Measurements from ENCODE around the gene ATXN1.
A peak's percentile ranks its signal among the peaks of the same experiment; 100 is the strongest.

The ATXN1 gene

GRCh38 chr6:16741112-16742016 is 19.9 kb downstream of the ATXN1 start:
- Histone ChIP-seq H2BK15ac (replicated peaks; ENCODE audit: low read depth) (no peak overlapping the region), H4K8ac (ENCODE audit: low read depth, low read length) (no peak overlapping the region), H3K4me3 (ENCODE audit: low read length) (no peak overlapping the region), H3K79me1 (ENCODE audit: low read length) (no peaks in the 10 kb centered on the region), H3K79me2 (ENCODE audit: control insufficient read depth, insufficient read depth, low read length) (no peaks in the 10 kb centered on the region), H3K23ac (ENCODE audit: low read length) (no peak overlapping the region), H3K27ac (ENCODE audit: low read depth, low read length) (no peak overlapping the region), H3K56ac (ENCODE audit: low read length) (no peak overlapping the region), H3K9ac (ENCODE audit: low read length) (no peak overlapping the region), H3K27me3 (ENCODE audit: insufficient read depth, low read length, poor library complexity) (no peaks in the 10 kb centered on the region), H3K4me2 (ENCODE audit: low read length) (no peak overlapping the region), H2AK5ac (ENCODE audit: low read length) (no peak overlapping the region), H3K36me3 (ENCODE audit: control insufficient read depth, insufficient read depth, low read length) (no peaks in the 10 kb centered on the region), H3K4ac (ENCODE audit: low read depth, low read length) (no peak overlapping the region), H2BK5ac (ENCODE audit: low read length) (no peak overlapping the region), H2BK120ac (ENCODE audit: low read depth, low read length) (no peak overlapping the region), H3K4me1 (ENCODE audit: control insufficient read depth, low read depth, low read length) (no peaks in the 10 kb centered on the region), H3K18ac (ENCODE audit: low read length) (no peak overlapping the region), H4K5ac (ENCODE audit: low read length) (no peak overlapping the region)
- no peak for DNase-seq
- WGBS (ENCODE audit: extremely low coverage, insufficient coverage, low lambda C conversion rate) = no CpG with 5 or more reads among the region's 8 CpGs

- no peak overlapping the region for H3K23ac ChIP-seq (ENCODE audit: low read length)
- H4K5ac ChIP-seq (ENCODE audit: low read length) = no peak overlapping the region
- H2BK15ac ChIP-seq (replicated peaks; ENCODE audit: low read depth) = no peak overlapping the region
- no peak overlapping the region for H4K8ac ChIP-seq (ENCODE audit: low read depth, low read length)
- no peak overlapping the region for H3K56ac ChIP-seq (ENCODE audit: low read length)
- H3K79me2 ChIP-seq (ENCODE audit: control insufficient read depth, insufficient read depth, low read length) = no peaks in the 10 kb centered on the region
- no peak overlapping the region for H3K27ac ChIP-seq (ENCODE audit: low read depth, low read length)
- H3K36me3 ChIP-seq (ENCODE audit: control insufficient read depth, insufficient read depth, low read length) = no peaks in the 10 kb centered on the region
- no peak overlapping the region for H3K4ac ChIP-seq (ENCODE audit: low read depth, low read length)
- no peak overlapping the region for H3K4me3 ChIP-seq (ENCODE audit: low read length)
- no peaks in the 10 kb centered on the region for H3K79me1 ChIP-seq (ENCODE audit: low read length)
- no peaks in the 10 kb centered on the region for H3K27me3 ChIP-seq (ENCODE audit: insufficient read depth, low read length, poor library complexity)
- no peak overlapping the region for H3K9ac ChIP-seq (ENCODE audit: low read length)
- H2BK120ac ChIP-seq (ENCODE audit: low read depth, low read length) = no peak overlapping the region
- no peak for DNase-seq
- H3K4me1 ChIP-seq (ENCODE audit: control insufficient read depth, low read depth, low read length) = no peaks in the 10 kb centered on the region
- H2AK5ac ChIP-seq (ENCODE audit: low read length) = no peak overlapping the region
- H2BK5ac ChIP-seq (ENCODE audit: low read length) = no peak overlapping the region
- H3K18ac ChIP-seq (ENCODE audit: low read length) = no peak overlapping the region
- H3K4me2 ChIP-seq (ENCODE audit: low read length) = no peak overlapping the region
Measured at GRCh38 chr6:16740097-16740496, 21.2 kb downstream of the ATXN1 start.

- H2BK15ac ChIP-seq (replicated peaks; ENCODE audit: low read depth) = no peak overlapping the region
Measured at GRCh38 chr6:16739329-16739801, 21.9 kb downstream of the ATXN1 start.

GRCh38 chr6:16737925-16738324 is 23.3 kb downstream of the ATXN1 start:
- Histone ChIP-seq H3K18ac (ENCODE audit: low read length) (no peak overlapping the region), H3K4me1 (ENCODE audit: control insufficient read depth, low read depth, low read length) (no peaks in the 10 kb centered on the region), H2BK5ac (ENCODE audit: low read length) (no peak overlapping the region), H3K36me3 (ENCODE audit: control insufficient read depth, insufficient read depth, low read length) (no peaks in the 10 kb centered on the region), H4K5ac (ENCODE audit: low read length) (no peak overlapping the region), H3K23ac (ENCODE audit: low read length) (no peak overlapping the region), H3K56ac (ENCODE audit: low read length) (no peak overlapping the region), H3K4me3 (ENCODE audit: low read length) (no peak overlapping the region), H3K79me1 (ENCODE audit: low read length) (no peaks in the 10 kb centered on the region), H3K9ac (ENCODE audit: low read length) (no peak overlapping the region), H2BK15ac (replicated peaks; ENCODE audit: low read depth) (no peak overlapping the region), H3K27ac (ENCODE audit: low read depth, low read length) (no peak overlapping the region), H3K4me2 (ENCODE audit: low read length) (no peak overlapping the region), H2BK120ac (ENCODE audit: low read depth, low read length) (no peak overlapping the region), H3K79me2 (ENCODE audit: control insufficient read depth, insufficient read depth, low read length) (no peaks in the 10 kb centered on the region), H2AK5ac (ENCODE audit: low read length) (no peak overlapping the region), H3K27me3 (ENCODE audit: insufficient read depth, low read length, poor library complexity) (no peaks in the 10 kb centered on the region), H4K8ac (ENCODE audit: low read depth, low read length) (no peak overlapping the region), H3K4ac (ENCODE audit: low read depth, low read length) (no peak overlapping the region)
- WGBS (ENCODE audit: extremely low coverage, insufficient coverage, low lambda C conversion rate) = no CpG with 5 or more reads among the region's 5 CpGs
- no peak for DNase-seq

More at GRCh38 chr6:16739329-16739801, 21.9 kb downstream of the ATXN1 start:
- Histone ChIP-seq H3K4ac (ENCODE audit: low read depth, low read length) (no peak overlapping the region), H3K4me2 (ENCODE audit: low read length) (no peak overlapping the region), H3K27me3 (ENCODE audit: insufficient read depth, low read length, poor library complexity) (no peaks in the 10 kb centered on the region), H3K4me3 (ENCODE audit: low read length) (no peak overlapping the region), H3K18ac (ENCODE audit: low read length) (no peak overlapping the region), H4K8ac (ENCODE audit: low read depth, low read length) (no peak overlapping the region), H3K4me1 (ENCODE audit: control insufficient read depth, low read depth, low read length) (no peaks in the 10 kb centered on the region), H3K23ac (ENCODE audit: low read length) (no peak overlapping the region), H3K27ac (ENCODE audit: low read depth, low read length) (no peak overlapping the region), H2BK5ac (ENCODE audit: low read length) (no peak overlapping the region), H2AK5ac (ENCODE audit: low read length) (no peak overlapping the region), H3K79me2 (ENCODE audit: control insufficient read depth, insufficient read depth, low read length) (no peaks in the 10 kb centered on the region), H2BK120ac (ENCODE audit: low read depth, low read length) (no peak overlapping the region), H4K5ac (ENCODE audit: low read length) (no peak overlapping the region), H3K9ac (ENCODE audit: low read length) (no peak overlapping the region), H3K79me1 (ENCODE audit: low read length) (no peaks in the 10 kb centered on the region), H3K56ac (ENCODE audit: low read length) (no peak overlapping the region), H3K36me3 (ENCODE audit: control insufficient read depth, insufficient read depth, low read length) (no peaks in the 10 kb centered on the region)
- no CpG with 5 or more reads among the region's 7 CpGs for WGBS (ENCODE audit: extremely low coverage, insufficient coverage, low lambda C conversion rate)
- DNase-seq = peak; percentile 45

- H3K4me3 ChIP-seq (ENCODE audit: low read length) = no peak overlapping the region
- no peak overlapping the region for H2BK5ac ChIP-seq (ENCODE audit: low read length)
- no peak overlapping the region for H2AK5ac ChIP-seq (ENCODE audit: low read length)
- no peak overlapping the region for H4K8ac ChIP-seq (ENCODE audit: low read depth, low read length)
- H2BK120ac ChIP-seq (ENCODE audit: low read depth, low read length) = no peak overlapping the region
- no peaks in the 10 kb centered on the region for H3K4me1 ChIP-seq (ENCODE audit: control insufficient read depth, low read depth, low read length)
- no CpG with 5 or more reads among the region's 5 CpGs for WGBS (ENCODE audit: extremely low coverage, insufficient coverage, low lambda C conversion rate)
- no peaks in the 10 kb centered on the region for H3K79me1 ChIP-seq (ENCODE audit: low read length)
- no peak overlapping the region for H2BK15ac ChIP-seq (replicated peaks; ENCODE audit: low read depth)
- no peaks in the 10 kb centered on the region for H3K79me2 ChIP-seq (ENCODE audit: control insufficient read depth, insufficient read depth, low read length)
- no peak overlapping the region for H3K56ac ChIP-seq (ENCODE audit: low read length)
- H3K36me3 ChIP-seq (ENCODE audit: control insufficient read depth, insufficient read depth, low read length) = no peaks in the 10 kb centered on the region
- no peak overlapping the region for H4K5ac ChIP-seq (ENCODE audit: low read length)
- H3K18ac ChIP-seq (ENCODE audit: low read length) = no peak overlapping the region
- no peak overlapping the region for H3K4ac ChIP-seq (ENCODE audit: low read depth, low read length)
- H3K23ac ChIP-seq (ENCODE audit: low read length) = no peak overlapping the region
- H3K27ac ChIP-seq (ENCODE audit: low read depth, low read length) = no peak overlapping the region
- peak; percentile 13 for DNase-seq
- H3K9ac ChIP-seq (ENCODE audit: low read length) = no peak overlapping the region
- H3K4me2 ChIP-seq (ENCODE audit: low read length) = no peak overlapping the region
- H3K27me3 ChIP-seq (ENCODE audit: insufficient read depth, low read length, poor library complexity) = no peaks in the 10 kb centered on the region
Measured at GRCh38 chr6:16736856-16737775, 24.1 kb downstream of the ATXN1 start.
